SK-N-SH (cell line): ENCODE results near the gene APOD.
"Not testable (repeated sequence)": the region's sequence is repeated elsewhere in the genome, so short reads cannot be mapped to it uniquely, and the experiment has no call there.

Source experiments
- CTCF ChIP-seq: fragments of 200-600 bp; sonication (generic); IDR thresholded peaks from 2 replicates; pipeline ENCODE4 v1.6.1; 2017; ENCODE audit warnings: antibody characterized with exemption, mild to moderate bottlenecking, moderate library complexity
- POLR2AphosphoS5 ChIP-seq: IDR thresholded peaks from 2 replicates; pipeline ENCODE4 v1.6.1; 2012; ENCODE audit warnings: low read depth, low read length
- RAD21 ChIP-seq: IDR thresholded peaks from 2 replicates; pipeline ENCODE4 v1.6.1; 2012; ENCODE audit warnings: mild to moderate bottlenecking, low read length
- USF2 ChIP-seq: fragments of 150-350 bp; IDR thresholded peaks from 2 replicates; pipeline ENCODE4 v1.6.1; 2017; ENCODE audit warnings: antibody characterized with exemption, low read length, low read depth, borderline replicate concordance

- not testable (repeated sequence) for TF ChIP-seq USF2, CTCF, POLR2AphosphoS5, RAD21
Measured at GRCh38 chr3:195622523-195623170, 38.9 kb upstream of the APOD start.
